Superior temporal gyrus (tissue), 1 donor: Measurements from ENCODE around the gene ZSCAN16.

ENCODE experiments used
- DNase-seq: peaks from one replicate; pipeline ENCODE4 v3.0.0-alpha.2; 2016; ENCODE audit errors: extremely low spot score

The ZSCAN16 gene

DNA sequence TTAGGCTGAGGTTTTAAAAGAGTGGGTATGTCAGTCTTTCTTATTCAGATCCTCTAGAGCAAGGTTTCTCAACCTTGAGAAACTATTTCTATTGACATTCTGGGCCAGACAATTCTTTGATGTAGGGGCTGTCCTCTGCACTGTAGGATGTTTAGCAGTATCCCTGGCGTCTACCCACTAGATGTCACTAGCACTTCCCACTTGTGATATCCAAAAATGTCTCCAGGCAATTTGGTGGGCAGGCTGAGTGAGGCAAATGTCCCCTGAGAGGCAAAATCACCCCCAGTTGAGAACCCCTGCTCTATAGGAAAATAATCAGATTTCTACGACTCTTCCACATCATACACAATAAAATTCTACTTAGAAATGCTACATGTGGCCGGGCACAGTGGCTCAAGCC is 9.6 kb downstream of the ZSCAN16 start:
- DNase-seq = peak; percentile 49

DNA sequence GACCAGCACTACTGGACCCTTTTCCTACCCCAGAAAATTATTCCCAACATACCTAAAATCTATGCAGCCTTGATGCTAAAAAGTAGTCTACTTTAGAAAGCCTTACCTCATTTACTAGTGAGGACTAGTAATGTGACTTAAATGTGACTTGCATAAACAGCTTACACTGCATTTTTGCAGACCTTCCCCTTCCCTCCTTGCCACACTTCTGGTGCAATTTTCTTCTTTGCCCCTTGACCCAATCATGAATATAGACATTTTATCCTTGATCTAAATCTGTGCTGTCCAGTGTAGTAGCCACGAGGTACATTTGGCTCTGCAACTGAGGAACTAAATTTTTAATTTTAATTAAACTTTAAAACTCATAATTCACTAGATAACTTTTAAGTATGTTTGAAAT is 10.3 kb downstream of the ZSCAN16 start:
- DNase-seq = no peak

DNA sequence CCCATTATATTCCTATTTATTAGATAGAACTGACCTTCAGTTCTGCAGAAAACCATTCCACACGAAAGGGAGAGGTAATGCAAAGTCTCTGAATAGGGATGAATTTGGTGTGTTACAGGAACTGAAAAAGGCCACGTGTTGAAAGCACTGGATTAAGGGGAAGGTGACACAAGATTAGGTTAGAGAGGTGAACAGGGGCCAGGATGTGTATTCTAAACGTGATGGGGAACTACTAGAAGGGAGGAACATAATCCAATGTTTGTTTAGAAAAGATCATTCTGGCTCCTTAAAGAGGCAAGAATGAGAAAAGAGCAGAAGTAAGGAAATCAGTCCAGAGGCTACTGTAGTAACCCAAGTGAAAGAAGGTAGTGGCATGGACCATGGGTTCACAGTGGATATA is 11.0 kb downstream of the ZSCAN16 start:
- DNase-seq = no peak

DNA sequence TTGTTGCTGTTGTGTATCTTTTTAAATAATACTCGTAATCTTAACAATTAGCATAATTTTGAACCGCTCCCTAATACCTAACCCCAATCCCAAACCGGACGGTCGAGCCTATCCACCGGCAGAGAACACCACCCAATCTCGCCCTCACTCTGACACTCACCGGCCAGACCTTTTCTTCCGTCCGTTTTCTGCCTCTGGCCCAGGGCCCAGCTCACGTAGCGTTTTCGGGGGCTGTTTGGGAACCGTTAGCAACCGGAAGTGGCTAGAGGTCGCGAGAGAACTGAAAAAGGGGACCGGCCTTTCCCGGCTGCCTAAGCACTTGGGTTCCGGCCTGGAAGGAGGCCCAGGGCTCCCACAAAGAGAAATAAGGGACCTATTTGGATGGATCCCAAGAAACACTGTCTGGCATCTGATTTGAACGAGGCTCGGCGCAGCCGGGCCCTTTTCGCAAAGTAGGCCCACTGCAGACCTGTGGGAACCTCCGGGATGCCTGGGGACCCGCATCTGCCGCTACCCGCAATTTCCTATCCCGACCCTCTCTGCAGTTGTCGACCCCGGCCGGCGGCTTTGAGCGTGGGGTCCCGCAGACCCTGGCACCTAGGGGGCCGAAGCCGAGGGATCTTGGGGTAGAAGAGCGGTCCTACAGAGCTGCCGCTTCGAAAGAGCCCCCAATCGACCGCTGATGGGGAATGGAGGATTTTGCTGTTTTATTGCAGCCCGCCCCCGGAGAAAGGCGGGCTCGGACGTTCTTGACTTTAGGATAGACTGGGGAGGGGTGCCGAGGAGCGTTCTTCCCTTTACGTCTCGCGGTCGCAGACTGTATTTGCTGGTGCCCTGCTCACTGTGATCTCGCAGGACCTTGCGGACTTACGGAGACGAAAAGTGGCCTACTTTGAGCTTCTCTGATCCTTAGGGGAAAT is 12.4 kb downstream of the ZSCAN16 start:
- DNase-seq = peak; percentile 95

DNA sequence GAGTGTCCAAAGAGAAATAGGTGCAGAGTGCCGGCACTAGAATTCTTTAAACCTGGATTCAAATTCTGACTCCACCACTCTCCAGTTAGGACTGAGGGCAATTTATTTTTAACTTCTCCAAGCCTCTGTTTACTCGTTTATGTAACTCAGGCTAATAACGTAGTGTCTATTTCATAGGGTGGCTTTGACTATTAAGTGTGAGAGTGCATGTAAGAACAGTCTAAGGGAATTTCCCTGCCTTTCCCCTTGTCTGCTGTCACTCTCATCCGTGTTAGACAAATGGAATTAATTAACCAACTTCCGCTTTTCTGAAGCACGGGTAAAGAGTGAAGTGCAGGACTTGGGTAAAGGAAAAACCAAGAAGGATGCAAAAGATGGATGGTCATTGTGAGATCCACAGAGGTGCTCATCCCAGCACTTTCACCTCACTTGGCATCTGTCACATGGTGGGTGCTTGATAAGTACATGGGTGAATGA is 13.1 kb downstream of the ZSCAN16 start:
- no peak for DNase-seq

DNA sequence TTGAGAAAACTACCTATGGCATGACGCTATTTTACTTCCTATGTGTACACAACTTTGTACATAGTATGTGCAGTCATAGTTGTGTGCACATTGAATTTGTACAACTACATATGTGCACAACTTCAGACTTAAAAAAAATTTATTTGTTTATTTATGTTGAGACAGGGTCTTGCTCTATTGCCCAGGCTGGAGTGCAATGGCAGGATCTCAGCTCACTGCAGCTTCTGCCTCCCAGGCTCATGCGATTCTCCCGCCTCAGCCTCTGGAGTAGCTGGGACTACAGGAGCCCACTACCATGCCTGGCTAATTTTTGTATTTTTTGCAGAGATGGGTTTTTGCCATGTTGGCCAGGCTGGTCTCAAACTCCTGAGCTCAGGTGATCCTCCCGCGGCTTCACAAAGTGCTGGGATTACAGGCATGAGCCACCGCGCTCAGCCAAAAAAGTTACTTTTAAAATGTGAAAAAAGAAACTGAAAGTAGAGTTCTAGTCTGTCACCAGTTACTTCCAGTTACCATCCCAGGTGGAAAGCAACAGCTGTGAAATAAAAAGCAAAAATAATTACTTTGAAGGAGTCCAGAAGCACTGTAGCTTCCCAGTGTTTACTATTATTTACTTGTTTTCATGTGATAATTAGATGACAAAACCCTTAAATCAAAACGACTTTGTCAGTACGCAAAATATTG is 15.6 kb downstream of the ZSCAN16 start:
- no peak for DNase-seq

DNA sequence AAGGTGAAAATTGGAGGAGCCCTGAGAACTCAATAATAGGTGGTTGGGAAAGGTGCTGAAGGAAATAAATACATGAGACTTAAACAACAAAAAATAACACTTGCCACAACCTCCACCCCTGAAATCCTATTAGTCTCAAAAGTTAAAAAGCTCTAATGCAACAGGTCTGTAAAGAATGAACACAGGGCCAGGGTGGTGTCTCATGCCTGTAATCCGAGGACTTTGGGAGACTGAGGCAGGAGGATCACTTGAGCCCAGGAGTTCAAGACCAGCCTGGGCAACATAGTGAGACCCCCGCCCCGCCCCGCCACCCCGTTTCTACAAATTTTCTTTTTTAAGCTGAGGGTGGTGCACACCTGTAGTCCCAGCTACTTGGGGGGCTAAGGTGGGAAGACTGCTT is 16.2 kb downstream of the ZSCAN16 start:
- no peak for DNase-seq

DNA sequence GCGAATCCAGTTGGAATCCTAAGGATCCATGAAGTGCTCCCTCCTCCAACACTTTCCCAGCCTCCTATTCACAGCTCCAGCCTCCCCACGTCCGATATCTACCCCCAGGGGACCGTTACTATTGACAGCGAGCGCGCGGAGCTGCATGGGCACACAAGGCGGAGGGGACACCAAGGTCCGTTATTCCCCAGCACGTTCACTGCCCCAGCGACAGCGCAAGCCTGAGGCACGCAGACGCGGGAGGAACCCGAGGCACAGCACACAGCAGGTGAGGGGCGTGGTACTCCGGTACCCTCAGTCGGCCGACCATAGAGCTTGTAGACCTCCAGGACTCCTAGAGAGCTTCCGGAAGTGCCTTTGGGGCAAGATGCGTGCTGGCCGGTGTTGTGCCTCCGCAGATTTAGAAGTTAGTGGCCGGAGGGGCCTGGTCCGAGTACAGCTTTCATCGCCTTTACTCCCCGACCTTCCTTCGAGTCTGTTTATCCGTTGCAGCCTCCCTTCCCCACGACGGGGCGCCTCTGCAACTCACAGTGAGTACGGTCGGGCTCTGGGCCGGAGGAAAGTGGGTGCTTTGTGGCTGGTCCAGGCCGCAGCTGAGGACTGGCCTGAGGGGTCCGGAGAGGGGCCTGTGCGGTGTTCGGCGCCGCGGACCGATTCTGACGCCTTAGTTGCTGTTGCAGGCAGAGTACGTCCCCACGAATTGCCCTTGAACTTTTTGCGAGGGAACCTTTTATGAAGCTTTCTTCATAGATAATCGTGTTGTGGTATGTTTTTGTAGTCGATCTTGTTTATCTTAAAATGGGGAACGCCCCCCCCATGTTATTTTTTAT is 17.3 kb downstream of the ZSCAN16 start, which contains the start of gene ZKSCAN8:
Gene ZKSCAN8, plus strand, starts transcription at position 384 of the 830 bp plus-strand sequence. CDS start 6,525 bp downstream, outside the sequence.
- peak; percentile 85 for DNase-seq

DNA sequence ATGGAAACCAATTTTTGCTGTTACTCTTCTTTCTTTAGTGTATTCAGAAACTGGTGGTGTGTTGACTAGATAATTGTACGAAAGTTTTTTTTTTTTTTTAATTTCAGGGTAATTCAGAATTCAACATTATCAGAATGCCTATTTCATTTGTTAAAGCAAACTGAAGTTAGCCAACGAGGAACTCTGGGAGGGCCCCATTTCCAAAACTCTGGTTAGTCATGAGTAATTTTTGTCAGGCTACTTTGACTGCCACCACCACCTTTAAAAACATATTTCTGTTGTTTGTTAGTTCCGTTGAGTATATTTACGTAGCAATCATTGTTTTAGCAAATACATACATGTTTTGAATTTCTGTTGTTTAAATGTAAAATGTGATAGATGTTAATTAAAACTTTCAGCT is 18.0 kb downstream of the ZSCAN16 start:
- DNase-seq = no peak

DNA sequence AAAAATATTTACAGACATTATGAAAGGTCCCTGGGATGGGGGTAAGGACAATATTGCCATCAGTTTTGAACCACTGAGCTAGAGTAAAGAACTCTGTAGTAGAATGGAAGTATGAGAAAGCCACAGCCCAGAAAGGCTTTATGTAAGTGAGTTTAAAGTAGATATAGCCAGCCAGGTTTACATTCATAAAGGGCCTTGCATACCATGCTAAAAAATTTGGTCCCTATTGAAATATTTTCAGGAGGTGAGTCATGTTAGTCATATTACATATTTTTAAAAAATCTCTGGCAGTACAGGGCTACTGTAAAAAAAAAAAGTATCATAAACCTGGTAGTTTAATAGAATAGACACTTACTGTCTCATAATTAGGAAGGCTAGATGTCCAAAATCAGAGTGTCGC is 20.8 kb downstream of the ZSCAN16 start:
- DNase-seq = no peak

DNA sequence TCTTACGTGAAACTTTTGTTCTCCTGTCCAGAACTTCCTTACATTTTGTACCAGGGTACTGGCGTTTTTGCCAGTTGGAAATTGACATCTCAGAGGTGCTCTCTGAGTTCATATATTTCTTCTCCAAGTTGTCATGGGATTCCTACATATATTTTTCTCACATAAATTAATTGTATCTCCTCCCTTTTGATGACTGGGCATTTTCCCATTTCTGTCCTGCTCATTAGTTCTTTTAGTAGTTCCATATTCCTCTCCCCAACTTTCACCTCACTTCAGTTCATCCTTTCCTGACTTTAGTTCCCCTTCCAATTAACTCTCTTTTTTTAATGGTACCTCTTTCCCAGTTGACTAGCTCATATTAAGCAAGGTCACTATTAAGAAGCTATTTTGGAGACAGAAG is 28.1 kb downstream of the ZSCAN16 start:
- DNase-seq = no peak

DNA sequence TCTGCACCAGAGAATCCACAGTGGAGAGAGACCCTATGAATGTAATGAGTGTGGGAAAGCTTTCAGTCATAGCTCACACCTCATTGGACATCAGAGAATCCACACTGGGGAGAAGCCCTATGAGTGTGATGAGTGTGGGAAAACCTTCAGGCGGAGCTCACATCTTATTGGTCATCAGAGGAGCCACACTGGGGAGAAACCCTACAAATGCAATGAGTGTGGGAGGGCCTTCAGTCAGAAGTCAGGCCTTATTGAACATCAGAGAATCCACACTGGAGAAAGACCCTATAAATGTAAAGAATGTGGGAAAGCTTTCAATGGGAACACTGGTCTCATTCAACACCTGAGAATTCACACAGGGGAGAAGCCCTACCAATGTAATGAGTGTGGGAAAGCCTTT is 29.1 kb downstream of the ZSCAN16 start:
- no peak for DNase-seq

DNA sequence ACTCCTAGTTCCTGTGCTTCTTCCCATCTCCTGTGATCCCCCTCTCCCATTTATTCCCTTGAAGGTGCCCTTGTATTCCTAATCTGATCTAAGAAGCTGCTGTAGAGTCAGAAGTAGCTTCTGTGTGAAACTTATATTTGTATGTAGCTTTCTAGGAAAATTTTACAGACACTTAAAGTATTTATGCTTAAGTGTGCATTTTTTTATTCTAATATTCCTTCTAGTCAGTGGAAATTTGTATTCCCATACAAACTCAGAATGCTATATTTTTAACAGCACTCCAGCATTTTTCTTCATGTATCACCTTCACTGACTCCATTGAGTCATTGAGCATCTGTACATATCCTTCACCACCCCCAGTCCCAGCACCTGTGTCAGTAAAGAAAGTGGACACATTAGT is 29.9 kb downstream of the ZSCAN16 start:
- DNase-seq = no peak

DNA sequence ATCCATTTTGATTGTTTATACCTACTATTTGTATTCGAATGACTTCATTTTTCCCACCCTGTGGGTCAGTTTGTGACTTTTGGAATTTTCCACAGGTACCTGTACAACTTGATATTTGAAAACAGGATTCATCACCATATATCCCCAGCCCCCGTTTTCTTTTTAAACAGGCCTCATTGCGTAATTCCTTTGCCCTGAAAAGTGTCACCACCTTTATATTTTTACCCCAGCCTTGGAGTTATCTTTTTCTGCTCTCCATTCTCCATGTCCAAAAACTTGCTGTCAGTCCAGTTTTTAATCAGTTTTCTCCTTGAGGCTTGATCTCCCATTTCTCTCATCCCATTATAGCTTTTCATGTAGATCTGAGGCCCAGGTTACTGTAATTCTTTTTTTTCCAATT is 33.9 kb downstream of the ZSCAN16 start:
- DNase-seq = no peak

DNA sequence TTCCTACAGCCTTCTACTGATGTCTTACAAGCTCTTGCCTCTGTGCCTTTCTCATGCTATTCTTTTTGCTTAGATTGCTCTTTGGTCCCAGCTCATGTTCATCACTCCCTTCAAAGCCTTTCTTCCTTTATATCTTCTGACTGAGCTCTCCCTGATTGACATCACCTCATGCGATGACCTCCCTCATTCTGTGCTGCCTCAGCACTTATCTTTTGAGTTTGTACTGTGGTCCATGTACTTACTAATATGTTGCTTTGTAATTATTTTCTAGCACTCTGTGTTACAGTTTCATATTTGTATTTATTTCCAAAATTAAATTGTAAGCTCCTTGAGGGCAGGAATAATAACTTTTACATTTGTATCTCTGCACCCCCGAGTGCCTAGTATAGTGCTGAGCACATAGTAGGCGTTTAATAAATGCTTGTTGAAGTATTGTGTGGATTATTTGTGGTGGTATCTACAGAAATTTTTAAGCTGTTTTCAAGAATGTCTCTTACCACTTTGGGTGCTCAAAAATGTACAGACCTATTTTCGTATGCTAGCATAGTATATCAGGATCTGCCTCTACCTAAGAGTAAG is 34.7 kb downstream of the ZSCAN16 start:
- DNase-seq = no peak

DNA sequence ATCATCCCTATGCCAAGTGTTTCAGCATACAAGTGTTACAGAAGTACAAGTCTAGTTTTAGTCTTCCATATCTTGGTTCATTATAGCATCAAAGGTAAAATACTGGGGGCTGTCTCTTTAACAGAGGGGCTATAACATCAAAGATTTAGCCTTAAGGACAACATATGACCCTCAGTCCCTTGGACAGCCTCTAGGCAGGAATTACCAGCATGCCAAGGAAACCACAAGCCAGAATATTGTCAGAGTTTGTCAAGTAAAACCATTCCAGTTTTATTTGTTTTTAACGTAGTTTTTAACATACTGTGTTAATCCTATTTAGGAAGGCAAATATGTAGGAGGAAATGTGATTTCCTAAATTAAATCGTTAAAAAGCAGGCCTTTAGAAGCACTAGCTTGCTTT is 35.8 kb downstream of the ZSCAN16 start:
- no peak for DNase-seq

DNA sequence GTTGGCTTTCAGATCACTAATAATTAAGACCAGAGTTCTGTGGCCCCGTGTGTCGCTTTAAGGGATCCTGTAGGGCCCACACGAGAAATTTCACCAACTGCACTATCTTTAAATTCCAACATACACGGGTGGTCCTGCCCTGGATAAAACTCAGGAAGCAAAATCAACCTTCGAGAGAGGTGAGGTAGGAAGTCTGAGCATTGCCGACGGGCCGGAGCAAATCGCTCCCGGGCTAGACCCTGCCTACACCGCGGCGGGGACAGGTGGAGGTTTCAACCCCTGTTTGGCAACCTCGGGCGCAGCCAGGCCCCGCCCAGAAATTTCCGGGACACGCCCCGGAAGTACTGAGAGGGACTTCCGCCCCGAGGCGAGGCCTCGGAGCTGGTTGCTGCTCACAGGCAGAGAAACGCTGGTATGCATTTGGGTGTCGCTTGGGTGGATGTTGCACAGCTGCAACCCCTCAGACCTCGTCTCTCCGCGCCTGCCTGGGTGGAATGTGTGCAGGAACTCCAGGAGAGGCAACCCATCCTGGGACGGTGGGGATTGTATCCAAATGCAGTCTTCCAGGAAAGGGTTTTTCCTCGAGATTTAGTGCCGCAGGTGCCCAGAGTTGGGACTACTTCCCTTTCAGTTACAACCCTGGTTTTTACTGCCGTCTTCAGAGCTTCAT is 37.1 kb downstream of the ZSCAN16 start:
- peak; percentile 58 for DNase-seq

DNA sequence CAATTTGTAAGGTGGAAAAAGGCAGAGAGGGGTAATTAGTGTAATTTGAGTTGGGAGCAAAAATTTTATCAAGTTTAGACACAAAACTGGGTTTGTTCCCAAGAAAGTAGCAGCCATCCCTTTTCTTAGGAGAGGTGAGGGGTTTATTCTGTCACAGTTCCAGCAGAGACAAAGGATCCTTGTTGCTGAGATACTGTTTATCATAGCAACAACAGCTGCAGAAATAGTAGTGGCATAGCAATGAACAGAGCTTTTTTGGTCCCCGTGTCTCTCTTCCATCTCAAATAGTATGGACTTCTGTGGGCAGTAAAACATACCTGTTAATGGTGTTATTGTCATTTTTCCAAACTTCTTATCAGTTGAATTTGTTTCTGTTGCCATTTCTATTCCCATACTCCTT is 41.2 kb downstream of the ZSCAN16 start:
- DNase-seq = no peak

DNA sequence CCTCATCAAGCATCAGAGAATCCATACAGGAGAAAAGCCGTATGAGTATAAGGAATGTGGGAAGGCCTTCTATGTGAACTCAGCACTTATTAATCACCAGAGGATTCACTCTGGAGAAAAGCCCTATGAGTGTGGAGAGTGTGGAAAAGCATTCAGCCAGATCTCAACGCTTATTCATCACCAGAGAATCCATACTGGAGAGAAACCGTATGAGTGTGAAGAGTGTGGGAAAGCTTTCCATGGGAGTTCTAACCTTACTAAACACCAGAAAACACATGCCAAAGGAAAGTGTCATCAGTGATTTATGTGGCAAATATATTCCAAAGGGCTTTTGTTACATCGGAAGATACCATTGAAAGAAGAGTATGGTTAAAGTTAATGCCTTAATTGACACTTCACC is 42.7 kb downstream of the ZSCAN16 start:
- DNase-seq = no peak

DNA sequence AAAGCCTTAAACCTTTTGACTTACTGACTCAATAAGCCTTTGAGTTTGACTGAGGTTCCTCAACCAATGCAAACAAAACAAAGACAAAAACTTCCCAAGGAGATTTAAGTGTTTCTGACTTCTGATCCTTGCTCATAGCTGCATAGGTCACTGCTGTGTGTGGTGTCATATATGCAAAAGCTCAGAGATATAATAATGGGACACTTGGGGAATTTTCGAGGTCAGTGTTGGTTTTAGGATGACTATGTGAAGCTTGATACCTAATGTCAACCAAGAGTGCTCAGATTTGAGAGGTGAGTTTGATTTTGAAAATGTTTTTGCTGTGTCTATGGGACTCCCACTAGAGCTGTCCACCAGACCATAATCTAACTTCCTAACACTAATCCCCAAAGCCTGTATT is 43.5 kb downstream of the ZSCAN16 start:
- DNase-seq = no peak

DNA sequence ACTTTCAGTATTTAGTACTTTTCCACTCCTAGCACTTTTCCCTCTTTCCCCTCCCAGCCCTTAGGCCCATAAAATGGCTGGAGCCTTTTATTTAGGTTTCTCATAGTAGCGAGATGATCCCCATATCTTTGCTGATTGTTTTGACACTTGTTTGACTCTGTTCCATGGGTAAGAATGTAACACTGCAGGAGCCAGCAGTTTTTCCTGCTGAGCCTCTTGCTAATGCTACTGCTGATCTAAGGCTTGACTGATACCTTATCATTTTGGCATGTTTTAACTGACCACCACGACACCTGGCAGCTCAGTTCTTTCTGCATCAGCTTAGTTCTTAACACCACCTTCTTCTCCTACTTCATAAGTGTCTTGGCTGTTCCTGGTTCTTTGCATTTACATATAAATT is 46.9 kb downstream of the ZSCAN16 start:
- no peak for DNase-seq
